ENCODE measurements around the gene CCDC7.
"Not testable (repeated sequence)": the region's sequence is repeated elsewhere in the genome, so short reads cannot be mapped to it uniquely, and the experiment has no call there.

GRCh38 chr10:32500136-32500535 lies 54.2 kb downstream of the CCDC7 start:
- TF ChIP-seq CTCF (conservative IDR thresholded peaks at IDR 0.05); EZH2 (IDR thresholded peaks at IDR 0.05; ENCODE audit: low read depth): not testable (repeated sequence)
